ENCODE results near the gene FAM110D. TPM values are rescaled to one million over a fixed set of nuclear protein-coding genes. Genes with fewer than 3 reads are reported as not detected.

Gene FAM110D
- polyA plus RNA-seq, 1 experiment: not detected

DNA sequence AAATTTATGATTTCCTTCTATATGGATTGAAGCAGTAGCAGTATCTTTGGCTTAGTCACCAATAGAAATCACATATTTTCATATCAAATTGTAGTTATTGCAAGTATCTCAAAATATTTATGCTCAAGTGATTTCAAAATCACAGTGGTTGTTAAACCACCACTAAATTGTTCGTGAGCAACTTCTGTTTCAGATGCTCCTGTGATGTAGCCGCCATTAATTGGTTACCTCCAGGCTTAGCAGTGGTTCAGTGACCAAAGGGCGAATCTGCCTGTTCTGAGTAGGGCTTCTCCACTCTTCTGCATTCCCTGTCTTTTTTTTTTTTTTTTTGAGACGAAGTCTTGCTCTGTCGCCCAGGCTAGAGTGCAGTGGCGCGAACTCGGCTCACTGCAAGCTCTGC, 16.5 kb downstream of the FAM110D start:
- Histone ChIP-seq H3K4me3 (ENCODE audit: low read depth, low read length) (no peak overlapping the region), H3K36me3 (ENCODE audit: control insufficient read depth, insufficient read depth, low read length) (no peaks in the 10 kb centered on the region; the same call in 1 of the 2 replicates), H3K27me3 (ENCODE audit: control insufficient read depth, insufficient read depth, low read length) (no peaks in the 10 kb centered on the region)
- ChIA-PET CTCF (interaction anchor here (0.6 to 2.1 kb wide), 2 partner anchors 10 to 89 kb away, joined by 3 to 5 read pairs; no protein-coding TSS in a partner anchor), POLR2A (interaction anchor here (0.6 kb wide), 1 partner anchor 175 kb away, joined by 3 read pairs; no protein-coding TSS in a partner anchor)
- DNase-seq (ENCODE audit: low read depth): no peak
- TF ChIP-seq, protein P1, sequence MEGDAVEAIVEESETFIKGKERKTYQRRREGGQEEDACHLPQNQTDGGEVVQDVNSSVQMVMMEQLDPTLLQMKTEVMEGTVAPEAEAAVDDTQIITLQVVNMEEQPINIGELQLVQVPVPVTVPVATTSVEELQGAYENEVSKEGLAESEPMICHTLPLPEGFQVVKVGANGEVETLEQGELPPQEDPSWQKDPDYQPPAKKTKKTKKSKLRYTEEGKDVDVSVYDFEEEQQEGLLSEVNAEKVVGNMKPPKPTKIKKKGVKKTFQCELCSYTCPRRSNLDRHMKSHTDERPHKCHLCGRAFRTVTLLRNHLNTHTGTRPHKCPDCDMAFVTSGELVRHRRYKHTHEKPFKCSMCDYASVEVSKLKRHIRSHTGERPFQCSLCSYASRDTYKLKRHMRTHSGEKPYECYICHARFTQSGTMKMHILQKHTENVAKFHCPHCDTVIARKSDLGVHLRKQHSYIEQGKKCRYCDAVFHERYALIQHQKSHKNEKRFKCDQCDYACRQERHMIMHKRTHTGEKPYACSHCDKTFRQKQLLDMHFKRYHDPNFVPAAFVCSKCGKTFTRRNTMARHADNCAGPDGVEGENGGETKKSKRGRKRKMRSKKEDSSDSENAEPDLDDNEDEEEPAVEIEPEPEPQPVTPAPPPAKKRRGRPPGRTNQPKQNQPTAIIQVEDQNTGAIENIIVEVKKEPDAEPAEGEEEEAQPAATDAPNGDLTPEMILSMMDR (IDR thresholded peaks at IDR 0.05; ENCODE audit: insufficient read depth, low read depth, low read length): no peak

DNA sequence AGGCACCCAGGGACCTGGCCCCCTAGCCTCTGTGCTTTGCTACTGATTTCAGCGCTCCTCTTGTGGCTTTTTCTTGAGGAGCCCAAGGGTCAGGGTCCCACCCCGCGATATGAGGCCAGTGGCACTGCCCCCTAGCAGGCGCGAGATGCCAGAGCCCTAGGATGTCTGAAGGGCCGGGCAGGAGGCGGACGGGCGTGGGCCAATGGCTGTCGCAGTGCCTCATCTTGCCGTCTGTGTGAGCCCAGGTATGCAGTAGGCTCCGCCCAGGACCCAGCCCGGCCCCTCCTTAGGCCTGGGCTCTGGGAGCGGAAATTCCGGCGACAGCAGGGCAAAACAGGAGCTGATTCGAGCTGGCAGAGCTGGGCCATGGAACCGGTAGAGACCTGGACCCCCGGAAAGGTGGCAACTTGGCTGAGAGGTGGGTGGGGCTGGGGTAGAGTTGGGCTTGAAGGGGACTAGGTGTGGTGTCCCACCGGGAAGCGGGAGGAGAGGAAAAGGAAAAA, 18.4 kb downstream of the FAM110D start, which contains the start of gene CNKSR1:
Gene CNKSR1 (plus strand): TSS at position 310 of the 503 bp plus-strand sequence. CDS start 57 bp downstream, at position 367.
- TF ChIP-seq, protein P1 (IDR thresholded peaks at IDR 0.05; ENCODE audit: insufficient read depth, low read depth, low read length): no peak
- CTCF ChIA-PET: interaction anchor here (1.5 to 2.1 kb wide), 2 partner anchors 12 to 144 kb away, joined by 5 to 7 read pairs; no protein-coding TSS in a partner anchor
- POLR2A ChIA-PET: no interaction called here
- no peak for DNase-seq (ENCODE audit: low read depth)
- H3K36me3 ChIP-seq (ENCODE audit: control insufficient read depth, insufficient read depth, low read length): no peaks in the 10 kb centered on the region
- H3K4me3 ChIP-seq (ENCODE audit: low read depth, low read length): no peak within 1 kb of the TSS
- no peaks in the 10 kb centered on the region for H3K27me3 ChIP-seq (ENCODE audit: control insufficient read depth, insufficient read depth, low read length)

DNA sequence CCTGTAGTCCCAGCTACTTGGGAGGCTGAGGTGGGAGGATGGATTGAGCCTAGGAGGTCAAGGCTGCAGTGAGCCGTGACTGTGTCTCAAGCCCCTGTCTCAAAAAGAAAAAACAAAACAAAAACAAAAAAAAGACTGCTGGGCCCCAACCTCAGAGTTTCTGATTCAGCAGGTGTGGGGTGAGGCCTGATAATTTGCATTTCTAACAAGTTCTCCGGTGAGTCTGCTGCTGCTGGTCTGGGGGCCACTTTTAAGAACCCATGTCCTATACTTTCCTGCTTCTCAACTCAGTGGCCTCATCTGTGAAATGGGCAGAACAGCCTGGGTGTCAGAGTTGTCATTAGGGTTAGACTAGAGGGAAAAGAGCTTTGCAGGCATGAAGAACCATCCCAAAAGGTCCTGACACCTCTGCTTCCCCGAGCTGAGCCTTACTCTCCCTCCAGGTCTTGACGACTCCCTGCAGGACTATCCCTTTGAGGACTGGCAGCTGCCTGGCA, 21.2 kb downstream of the FAM110D start:
- CTCF ChIA-PET: interaction anchor here (0.8 to 4.6 kb wide), 4 partner anchors 9 to 142 kb away, joined by 3 to 21 read pairs (median 4); partner anchors contain the start of genes C1orf232, ZNF593 and ZNF593OS
- DNase-seq (ENCODE audit: low read depth): no peak
- H3K27me3 ChIP-seq (ENCODE audit: control insufficient read depth, insufficient read depth, low read length): no peaks in the 10 kb centered on the region
- no peak overlapping the region for H3K4me3 ChIP-seq (ENCODE audit: low read depth, low read length)
- H3K36me3 ChIP-seq (ENCODE audit: control insufficient read depth, insufficient read depth, low read length): no peaks in the 10 kb centered on the region
- POLR2A ChIA-PET: no interaction called here
- TF ChIP-seq, protein P1 (IDR thresholded peaks at IDR 0.05; ENCODE audit: insufficient read depth, low read depth, low read length): no peak

- no peak for DNase-seq (ENCODE audit: low read depth)
- POLR2A ChIA-PET: no interaction called here
- Histone ChIP-seq H3K36me3 (ENCODE audit: control insufficient read depth, insufficient read depth, low read length) (no peaks in the 10 kb centered on the region), H3K4me3 (ENCODE audit: low read depth, low read length) (no peak overlapping the region), H3K27me3 (ENCODE audit: control insufficient read depth, insufficient read depth, low read length) (no peaks in the 10 kb centered on the region)
- CTCF ChIA-PET: interaction anchor here (0.6 to 4.6 kb wide), 4 partner anchors 10 to 1719 kb away, joined by 3 to 21 read pairs (median 6); partner anchors contain the start of genes C1orf232, ZNF593 and ZNF593OS
- TF ChIP-seq, protein P1 (IDR thresholded peaks at IDR 0.05; ENCODE audit: insufficient read depth, low read depth, low read length): no peak
Measured at GRCh38 chr1:26181586-26182382, 22.9 kb downstream of the FAM110D start.

GRCh38 chr1:26182383-26182696, 23.5 kb downstream of the FAM110D start:
- ChIA-PET POLR2A (no interaction called here), CTCF (interaction anchor here (1.1 to 4.6 kb wide), 3 partner anchors 11 to 235 kb away, joined by 4 to 21 read pairs (median 7); partner anchors contain the start of genes C1orf232, ZNF593 and ZNF593OS)
- Histone ChIP-seq H3K27me3 (ENCODE audit: control insufficient read depth, insufficient read depth, low read length) (no peaks in the 10 kb centered on the region), H3K36me3 (ENCODE audit: control insufficient read depth, insufficient read depth, low read length) (no peaks in the 10 kb centered on the region), H3K4me3 (ENCODE audit: low read depth, low read length) (no peak overlapping the region)
- DNase-seq (ENCODE audit: low read depth): no peak
- TF ChIP-seq, protein P1 (IDR thresholded peaks at IDR 0.05; ENCODE audit: insufficient read depth, low read depth, low read length): no peak
